HG02970 (cell line): ENCODE measurements around the gene PSMB11.
"Not testable (repeated sequence)": the region's sequence is repeated elsewhere in the genome, so short reads cannot be mapped to it uniquely, and the experiment has no call there.

ENCODE experiments used
- ATAC-seq: cut with Tn5 transposase; IDR thresholded peaks from one replicate; pipeline ENCODE4 v1.9.1; 2021; ENCODE audit warnings: mild to moderate bottlenecking, moderate library complexity, moderate number of reproducible peaks; ENCODE audit not compliant: unreplicated experiment, low FRiP score

PSMB11 gene

GRCh38 chr14:23013054-23013748, 28.8 kb upstream of the PSMB11 start:
- ATAC-seq = no peak

GRCh38 chr14:23013749-23014054, 28.3 kb upstream of the PSMB11 start:
- ATAC-seq = not testable (repeated sequence)

GRCh38 chr14:23015618-23016017, 26.4 kb upstream of the PSMB11 start:
- no peak for ATAC-seq

GRCh38 chr14:23017091-23017490, 24.9 kb upstream of the PSMB11 start:
- ATAC-seq = no peak

GRCh38 chr14:23018107-23018506, 23.9 kb upstream of the PSMB11 start:
- no peak for ATAC-seq

GRCh38 chr14:23020143-23021128, 21.6 kb upstream of the PSMB11 start:
- ATAC-seq = no peak

GRCh38 chr14:23021434-23021833, 20.6 kb upstream of the PSMB11 start:
- no peak for ATAC-seq

- no peak for ATAC-seq
Observed at GRCh38 chr14:23021889-23022442, 20.0 kb upstream of the PSMB11 start.

- no peak for ATAC-seq
Observed at GRCh38 chr14:23023022-23023794, 18.8 kb upstream of the PSMB11 start.

- no peak for ATAC-seq
Observed at GRCh38 chr14:23023795-23024152, 18.2 kb upstream of the PSMB11 start.

- no peak for ATAC-seq
Observed at GRCh38 chr14:23024612-23025075, 17.4 kb upstream of the PSMB11 start.

GRCh38 chr14:23025151-23025814, 16.7 kb upstream of the PSMB11 start:
- no peak for ATAC-seq

GRCh38 chr14:23028799-23029198, 13.2 kb upstream of the PSMB11 start:
- ATAC-seq = no peak

- ATAC-seq = no peak
Observed at GRCh38 chr14:23030936-23031335, 11.1 kb upstream of the PSMB11 start.

- ATAC-seq = no peak
Observed at GRCh38 chr14:23033251-23033727, 8.7 kb upstream of the PSMB11 start.

- no peak for ATAC-seq
Observed at GRCh38 chr14:23033801-23034497, 8.1 kb upstream of the PSMB11 start.

GRCh38 chr14:23034498-23035302, 7.3 kb upstream of the PSMB11 start, which contains the start of gene PSMB5:
TSS of gene PSMB5 (minus strand) at chr14:23034900. CDS start at chr14:23034881, 19 bp downstream.
- ATAC-seq = peak; percentile 95
